ENCODE measurements around the gene SAPCD2.

SAPCD2 gene

DNA sequence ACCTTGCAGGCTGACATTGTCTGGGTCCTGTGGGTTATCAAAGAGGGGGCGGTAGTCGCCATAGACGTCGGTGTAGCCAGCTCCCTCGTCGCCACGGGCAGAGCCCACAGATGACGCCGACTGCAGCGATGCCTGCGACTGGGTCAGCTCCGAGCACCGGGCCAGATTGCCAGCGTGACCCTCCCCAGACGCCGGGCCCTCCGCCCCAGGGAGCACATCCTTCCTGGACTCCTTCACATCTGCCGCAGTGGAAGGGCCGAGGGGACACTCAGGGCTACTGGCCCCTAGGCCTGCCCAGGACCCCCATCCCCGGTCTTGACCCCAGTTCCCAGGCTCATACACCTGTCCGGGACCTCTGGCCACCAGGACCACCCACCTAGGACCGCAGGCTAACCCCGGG, 56.2 kb downstream of the SAPCD2 start:
- no peak for DNase-seq

DNA sequence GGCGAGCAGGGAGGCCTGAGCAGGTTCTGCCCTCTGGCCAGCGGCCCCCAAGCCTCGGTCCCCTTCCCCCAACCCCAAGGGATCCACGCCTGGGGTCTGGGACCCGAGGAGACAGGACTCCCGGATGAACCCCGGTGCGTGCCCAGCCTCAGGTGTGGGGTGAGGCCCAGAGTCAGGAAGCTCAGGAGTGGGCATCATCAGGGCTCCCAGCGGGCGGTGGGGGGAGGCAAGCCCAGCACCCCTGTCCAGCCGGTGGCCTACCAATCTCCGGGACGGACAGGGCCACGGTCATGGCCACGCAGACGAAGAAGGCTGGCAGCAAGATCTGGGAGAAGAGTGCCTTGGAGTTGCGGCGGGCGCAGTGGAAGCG, 56.8 kb downstream of the SAPCD2 start:
- no peak for DNase-seq

DNA sequence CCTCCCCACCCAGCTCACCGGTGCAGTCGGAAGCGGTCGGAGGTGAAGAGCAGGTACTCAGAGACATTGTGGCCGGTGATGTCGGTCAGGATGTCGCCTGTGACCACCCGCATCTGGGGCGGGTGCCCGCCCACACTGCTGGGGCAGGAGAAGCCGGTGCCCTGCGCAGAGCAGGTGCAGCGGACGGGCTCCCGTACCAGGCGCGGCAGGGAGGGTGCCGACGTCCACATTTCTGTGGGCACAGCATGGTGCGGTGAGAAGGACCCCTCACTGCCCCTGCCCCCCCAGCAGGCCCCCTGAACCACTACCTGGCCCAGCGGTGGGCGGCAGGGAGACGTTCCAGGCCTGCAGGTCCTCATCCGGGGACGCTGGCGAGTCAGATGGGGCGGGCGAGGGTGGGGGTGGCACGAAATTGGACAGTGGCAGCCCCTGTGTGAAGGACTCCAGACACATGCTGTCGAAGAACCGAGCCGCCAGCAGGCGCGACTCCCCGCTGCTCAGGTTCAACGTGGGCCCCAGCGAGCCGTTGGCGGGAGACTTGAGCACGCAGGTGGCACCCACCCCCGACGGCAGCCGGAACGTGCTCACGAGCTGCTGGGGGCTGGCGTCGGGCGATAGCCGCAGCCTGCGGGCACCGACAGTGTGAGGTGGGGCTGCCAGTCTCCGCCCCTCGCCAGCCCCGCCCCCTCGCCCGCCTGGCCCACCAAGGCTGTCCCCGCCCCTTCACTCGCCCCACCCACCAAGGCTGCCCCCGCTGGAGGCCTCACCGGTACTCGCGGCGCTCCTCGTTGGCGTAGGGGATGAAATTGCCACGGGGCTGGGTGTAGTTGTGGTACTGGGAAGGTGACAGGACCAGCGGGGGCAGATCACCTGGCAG, 57.4 kb downstream of the SAPCD2 start:
- DNase-seq = no peak
